ENCODE data around the gene ASCC2. TPM values are rescaled to one million over a fixed set of nuclear protein-coding genes. Genes with fewer than 3 reads are reported as not detected.

Gene ASCC2
- total RNA-seq, 4 donors from 2014 or later = 26.4 to 45.2 (median 35.6) TPM

- H3K4me3 ChIP-seq = no peak overlapping the region
- no peaks in the 10 kb centered on the region for H3K9me3 ChIP-seq
- H3K4me1 ChIP-seq = peaks cover 41 to 44% of the 10 kb centered on the region in 2 donors
- intact Hi-C loops (cut with DNase I; ENCODE audit: low total_unique reads) (no loop called here), in situ Hi-C loops (cut with MboI; ENCODE audit: low sequenced_read_pairs in 4 of 4) (no loop called here)
- no peak for DNase-seq
- H3K27ac ChIP-seq = peak overlapping the region in 2 of 4 donors; percentile 7 to 88
- no peak for TF ChIP-seq CTCF (IDR thresholded peaks at IDR 0.05 in 4 of 5, conservative IDR thresholded peaks at IDR 0.05 in 1 of 5)
- no peak for TF ChIP-seq POLR2A (IDR thresholded peaks at IDR 0.05)
- peaks cover 0 to 49% of the 10 kb centered on the region in 2 donors for H3K36me3 ChIP-seq
- no peak for ATAC-seq
- H3K27me3 ChIP-seq = no peaks in the 10 kb centered on the region
Measured at GRCh38 chr22:29795663-29796062, 42.4 kb downstream of the ASCC2 start.

GRCh38 chr22:29793396-29793795, 44.7 kb downstream of the ASCC2 start:
- intact Hi-C loops (cut with DNase I; ENCODE audit: low total_unique reads) (no loop called here), in situ Hi-C loops (cut with MboI; ENCODE audit: low sequenced_read_pairs in 4 of 4) (no loop called here)
- ATAC-seq = no peak
- H3K36me3 ChIP-seq = peaks cover 0 to 64% of the 10 kb centered on the region in 2 donors
- H3K4me1 ChIP-seq = peaks cover 20 to 22% of the 10 kb centered on the region in 2 donors
- DNase-seq = no peak
- no peak overlapping the region for H3K27ac ChIP-seq
- no peak overlapping the region for H3K4me3 ChIP-seq
- no peaks in the 10 kb centered on the region for H3K27me3 ChIP-seq
- H3K9me3 ChIP-seq = no peaks in the 10 kb centered on the region
- TF ChIP-seq POLR2A (IDR thresholded peaks at IDR 0.05) (no peak), CTCF (IDR thresholded peaks at IDR 0.05 in 4 of 5, conservative IDR thresholded peaks at IDR 0.05 in 1 of 5) (no peak)

GRCh38 chr22:29790061-29790460, 48.0 kb downstream of the ASCC2 start:
- no peak overlapping the region for H3K27ac ChIP-seq
- H3K27me3 ChIP-seq = no peaks in the 10 kb centered on the region
- in situ Hi-C loops (cut with MboI; ENCODE audit: low sequenced_read_pairs in 4 of 4) = no loop called here
- intact Hi-C loops (cut with DNase I; ENCODE audit: low total_unique reads) = no loop called here
- TF ChIP-seq POLR2A (IDR thresholded peaks at IDR 0.05) = no peak
- no peak for TF ChIP-seq CTCF (IDR thresholded peaks at IDR 0.05 in 4 of 5, conservative IDR thresholded peaks at IDR 0.05 in 1 of 5)
- no peak overlapping the region for H3K4me3 ChIP-seq
- no peaks in the 10 kb centered on the region for H3K9me3 ChIP-seq
- ATAC-seq (no peak), DNase-seq (no peak)
- H3K36me3 ChIP-seq = peaks cover 0 to 85% of the 10 kb centered on the region in 2 donors
- H3K4me1 ChIP-seq = peaks cover 0 to under 1% of the 10 kb centered on the region in 2 donors

GRCh38 chr22:29788339-29789279, 49.5 kb downstream of the ASCC2 start:
- H3K4me1 ChIP-seq = peaks cover 0 to 4% of the 10 kb centered on the region in 2 donors
- peaks cover 0 to 73% of the 10 kb centered on the region in 2 donors for H3K36me3 ChIP-seq
- in situ Hi-C loops (cut with MboI; ENCODE audit: low sequenced_read_pairs in 4 of 4) (no loop called here), intact Hi-C loops (cut with DNase I; ENCODE audit: low total_unique reads) (no loop called here)
- H3K9me3 ChIP-seq = no peaks in the 10 kb centered on the region
- H3K4me3 ChIP-seq = no peak overlapping the region
- no peak for ATAC-seq
- no peak for DNase-seq
- TF ChIP-seq CTCF (IDR thresholded peaks at IDR 0.05 in 4 of 5, conservative IDR thresholded peaks at IDR 0.05 in 1 of 5) (no peak), POLR2A (IDR thresholded peaks at IDR 0.05) (no peak)
- H3K27me3 ChIP-seq = no peaks in the 10 kb centered on the region
- peak overlapping the region in 1 of 4 donors; percentile 23 for H3K27ac ChIP-seq

Measured in gastrocnemius medialis (tissue), 4 donors.